ENCODE results near the gene TECRL. TPM values are rescaled to one million over a fixed set of nuclear protein-coding genes. Genes with fewer than 3 reads are reported as not detected.

TECRL gene, protein sequence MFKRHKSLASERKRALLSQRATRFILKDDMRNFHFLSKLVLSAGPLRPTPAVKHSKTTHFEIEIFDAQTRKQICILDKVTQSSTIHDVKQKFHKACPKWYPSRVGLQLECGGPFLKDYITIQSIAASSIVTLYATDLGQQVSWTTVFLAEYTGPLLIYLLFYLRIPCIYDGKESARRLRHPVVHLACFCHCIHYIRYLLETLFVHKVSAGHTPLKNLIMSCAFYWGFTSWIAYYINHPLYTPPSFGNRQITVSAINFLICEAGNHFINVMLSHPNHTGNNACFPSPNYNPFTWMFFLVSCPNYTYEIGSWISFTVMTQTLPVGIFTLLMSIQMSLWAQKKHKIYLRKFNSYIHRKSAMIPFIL
- 0.31 TPM for total RNA-seq

DNA sequence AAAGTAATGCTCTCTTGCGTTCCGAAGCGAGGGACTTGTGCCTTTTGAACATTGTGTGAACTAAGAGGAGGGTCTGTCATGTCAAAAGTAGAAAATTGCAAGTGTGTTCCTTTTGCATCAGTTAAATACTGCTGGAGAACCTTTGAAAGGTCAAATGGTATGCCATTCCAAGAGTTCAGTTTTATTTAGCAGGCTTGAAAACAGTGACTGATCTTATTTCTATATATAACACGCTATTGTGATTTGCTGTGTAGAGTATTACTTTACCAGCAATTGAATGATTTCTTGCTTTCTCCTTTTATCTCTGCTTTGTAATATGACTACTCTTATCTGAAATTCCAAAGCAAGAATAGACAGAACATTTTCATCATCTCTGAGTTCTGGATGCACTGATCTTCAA is at the start of gene TECRL:
TSS of gene TECRL (minus strand) at position 151 of the 400 bp plus-strand sequence. CDS start at position 52, 99 bp downstream.

Small RNAs within 50 kb of the gene (small RNA-seq; reads per million reads assigned to genes)
- gene RNU6-191P (ENCODE audit: low replicate concordance), result not detected

Measured in parietal lobe (tissue), 2 donors.